ENCODE measurements around the gene PYGB.
A peak's percentile ranks its signal among the peaks of the same experiment; 100 is the strongest.

Gene PYGB

GRCh38 chr20:25247956-25248785 is at the start of gene PYGB:
Gene PYGB, plus strand, starts transcription at chr20:25248085. Its CDS starts 94 bp downstream, at chr20:25248179.
- peak; percentile 61 to 64 for DNase-seq (ENCODE audit: low read depth in 2 of 2)

DNA sequence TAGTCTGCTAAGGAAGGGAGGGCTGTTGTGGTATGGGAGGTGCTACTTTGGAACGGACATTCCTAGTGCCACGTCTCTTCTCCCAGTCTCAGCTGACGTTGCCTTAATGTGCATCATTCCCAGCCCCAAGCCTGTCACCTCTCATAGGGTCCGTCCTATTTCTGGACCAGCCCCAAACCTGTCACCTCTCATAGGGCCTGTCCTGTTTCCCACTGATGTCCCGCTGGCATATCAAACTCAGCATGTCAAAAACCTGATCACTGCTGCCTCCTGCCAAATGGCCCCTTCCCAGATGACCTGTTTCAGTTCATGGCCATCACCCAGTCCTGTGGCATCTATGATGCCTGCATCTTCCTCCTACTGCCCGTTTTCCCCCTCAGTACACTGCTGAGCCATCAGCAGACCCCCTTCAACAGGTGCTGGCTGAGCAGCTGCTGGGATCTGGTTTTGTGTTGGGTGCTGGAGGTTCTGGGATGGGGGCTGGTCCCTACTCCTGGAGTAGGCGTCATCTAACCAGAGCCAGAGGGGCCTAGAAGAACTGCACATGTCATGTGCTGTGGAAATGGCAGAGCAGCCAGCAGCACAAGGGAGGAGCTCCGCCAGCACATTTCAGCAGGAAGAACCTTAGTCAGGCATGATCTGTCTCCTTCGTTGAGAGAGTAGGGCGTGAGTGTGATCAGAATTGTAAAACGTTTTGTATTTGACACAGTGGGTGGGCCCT is 49.1 kb upstream of the PYGB start:
- no peak for DNase-seq (ENCODE audit: low read depth in 2 of 2)

DNA sequence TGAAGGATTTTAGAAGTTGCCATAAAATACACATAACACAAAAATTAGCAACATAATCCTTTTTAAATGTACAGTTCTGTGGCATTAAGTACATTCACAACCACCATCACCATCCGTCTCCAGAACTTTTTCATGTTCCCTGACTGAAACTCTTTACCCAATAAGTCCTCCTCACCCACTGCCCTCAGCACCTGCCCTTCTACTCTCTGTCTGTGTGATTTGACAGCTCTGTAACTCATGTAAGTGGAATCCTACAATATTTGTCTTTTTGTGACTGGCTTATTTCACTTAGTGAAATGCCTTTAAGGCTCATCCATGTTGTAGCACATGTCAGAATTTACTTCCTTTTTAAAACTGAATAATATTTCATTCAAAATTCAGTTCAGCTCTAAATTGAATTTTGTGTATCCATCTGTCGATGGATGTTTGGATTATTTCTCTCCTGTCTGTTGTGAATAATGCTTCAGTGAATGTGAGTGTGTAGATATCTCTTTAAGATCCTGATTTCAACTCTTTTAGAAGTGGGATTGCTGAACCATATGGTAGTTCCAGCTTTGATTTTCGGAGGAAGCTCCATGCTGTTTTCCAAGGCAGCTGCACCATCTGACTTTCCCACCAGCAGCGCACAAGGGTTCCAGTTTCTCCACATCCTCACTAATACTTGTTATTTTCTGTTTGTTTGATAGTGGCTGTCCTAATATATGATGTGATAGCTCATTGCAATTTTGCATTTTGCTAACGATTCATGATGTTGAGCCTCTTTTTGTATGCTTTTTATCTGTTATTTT is 48.2 kb upstream of the PYGB start:
- no peak for DNase-seq (ENCODE audit: low read depth in 2 of 2)

GRCh38 chr20:25203089-25203488 is 44.8 kb upstream of the PYGB start:
- no peak for DNase-seq (ENCODE audit: low read depth in 2 of 2)

DNA sequence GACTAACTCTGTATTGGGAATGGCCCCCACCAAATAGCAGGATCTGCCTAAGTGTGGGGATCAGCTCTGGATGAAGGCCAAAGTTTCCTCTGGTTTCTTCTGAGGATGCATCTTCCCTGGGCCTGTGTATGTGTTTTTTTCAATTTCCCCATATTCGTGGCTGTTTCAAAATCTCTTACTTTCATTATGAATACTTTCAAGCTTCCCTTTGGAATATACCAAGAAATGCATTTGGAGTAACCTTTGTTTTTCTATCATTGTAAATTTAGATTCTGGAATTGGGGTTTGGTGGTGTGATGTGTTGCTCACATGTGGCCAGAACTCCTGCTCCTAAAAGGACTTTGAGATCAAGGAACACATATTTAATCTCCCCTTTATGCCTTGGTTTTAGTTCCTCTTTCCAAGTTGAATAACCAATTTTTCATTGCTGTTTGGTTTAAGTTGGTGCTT is 44.0 kb upstream of the PYGB start:
- no peak for DNase-seq (ENCODE audit: low read depth in 2 of 2)

GRCh38 chr20:25204550-25205276 is 43.2 kb upstream of the PYGB start:
- no peak for DNase-seq (ENCODE audit: low read depth in 2 of 2)

DNA sequence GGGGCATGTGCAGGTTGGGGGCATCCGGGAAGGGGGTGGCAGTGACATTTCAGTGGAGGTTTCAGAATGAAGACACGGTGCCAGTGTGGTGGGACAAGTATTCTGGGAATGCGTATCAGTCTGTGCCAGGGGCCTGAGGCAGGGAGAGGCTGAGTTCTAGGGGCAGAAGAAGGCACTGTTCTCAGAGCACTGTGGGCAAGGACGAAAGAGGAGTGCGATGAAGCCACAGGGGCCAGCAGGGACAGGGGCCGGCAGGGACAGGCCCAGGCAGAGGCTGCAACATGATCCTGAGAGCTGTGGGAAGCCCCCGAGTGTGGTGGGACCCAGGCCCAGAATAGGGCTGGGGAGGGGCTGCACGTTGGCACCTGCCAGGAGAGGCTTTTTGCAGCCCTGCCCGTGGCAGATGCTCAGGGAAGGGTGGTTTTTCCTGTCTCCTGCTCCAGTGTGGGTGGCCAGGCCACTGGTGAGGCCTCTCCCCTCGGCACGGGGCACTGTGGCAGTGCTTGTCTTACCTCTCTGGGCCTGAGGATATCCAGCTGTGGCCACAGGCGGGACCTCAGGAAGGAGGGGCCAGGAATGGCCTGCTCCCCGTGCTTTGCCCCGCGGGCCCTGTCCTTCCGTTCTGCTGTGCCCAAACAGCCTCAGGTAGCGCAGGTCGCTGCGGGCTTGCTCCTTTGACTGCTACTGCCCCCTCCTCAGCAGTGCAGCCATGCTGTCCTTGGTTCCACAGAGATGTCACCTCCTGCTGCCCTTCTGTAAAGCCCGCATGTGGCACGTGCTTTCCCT is 42.4 kb upstream of the PYGB start:
- DNase-seq (ENCODE audit: low read depth in 2 of 2) = no peak

DNA sequence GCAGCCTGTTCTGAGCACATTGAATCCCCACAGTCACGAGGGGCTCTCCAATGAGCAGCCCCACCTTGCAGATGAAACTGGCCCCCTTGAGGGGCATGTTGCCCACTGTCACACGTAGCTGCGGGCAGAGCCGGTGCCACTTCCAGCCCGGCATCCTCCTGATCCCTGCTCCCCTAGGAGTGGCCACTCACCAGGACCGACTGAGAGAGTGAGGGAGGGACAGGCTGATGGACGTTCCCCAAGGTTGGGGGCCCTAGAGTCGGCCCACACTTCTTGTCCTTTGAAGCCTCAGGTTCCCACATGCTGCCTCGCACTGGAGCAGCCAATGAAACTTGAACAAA is 41.9 kb upstream of the PYGB start:
- no peak for DNase-seq (ENCODE audit: low read depth in 2 of 2)

DNA sequence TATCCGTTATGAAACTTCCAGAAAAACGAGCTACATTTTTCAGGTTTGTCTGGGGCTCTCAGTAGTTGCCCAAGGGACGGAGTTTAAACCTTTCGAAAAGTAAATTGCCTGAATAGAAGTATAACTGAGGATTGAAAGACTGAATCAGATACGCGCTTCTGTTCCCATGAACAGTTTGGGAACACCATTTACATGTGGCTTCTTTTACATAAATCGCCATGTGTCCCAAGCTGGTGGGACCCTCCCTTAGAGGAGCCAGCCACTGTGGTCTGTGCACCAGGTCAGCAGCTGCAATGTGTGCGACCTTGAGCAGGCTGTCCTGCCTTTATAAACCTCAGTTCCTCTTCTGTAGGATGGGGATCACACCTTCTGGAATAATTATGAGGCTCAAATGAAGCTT is 41.3 kb upstream of the PYGB start:
- no peak for DNase-seq (ENCODE audit: low read depth in 2 of 2)

- no peak for DNase-seq (ENCODE audit: low read depth in 2 of 2)
Measured at GRCh38 chr20:25207149-25207959, 40.5 kb upstream of the PYGB start.

DNA sequence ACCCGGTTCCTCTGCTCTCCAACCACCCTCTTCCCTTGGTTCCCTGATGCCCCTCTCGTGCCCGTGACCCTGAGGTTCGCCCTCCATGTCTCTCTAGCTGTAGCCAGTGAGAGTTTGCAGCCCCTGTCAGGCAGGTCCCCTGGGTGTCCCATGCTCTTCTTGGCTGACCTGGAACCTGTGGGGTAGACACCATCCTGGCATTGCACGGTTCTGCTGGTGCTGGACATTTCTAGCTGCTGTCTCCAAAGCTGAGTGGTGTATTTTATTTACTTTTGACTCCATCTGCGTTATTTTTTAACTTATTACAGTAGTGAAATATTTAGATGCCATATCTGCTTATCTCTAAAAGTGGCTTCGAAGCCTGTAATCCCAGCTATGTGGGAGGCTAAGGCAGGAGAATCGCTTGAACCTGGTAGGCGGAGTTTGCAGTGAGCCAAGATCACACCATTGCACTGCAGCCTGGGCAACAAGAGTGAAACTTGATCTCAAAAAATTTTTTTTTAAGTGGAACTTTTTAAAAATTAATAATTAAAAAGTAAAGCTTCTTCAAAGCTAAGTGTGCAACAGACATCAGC is 39.8 kb upstream of the PYGB start:
- DNase-seq (ENCODE audit: low read depth in 2 of 2) = no peak

DNA sequence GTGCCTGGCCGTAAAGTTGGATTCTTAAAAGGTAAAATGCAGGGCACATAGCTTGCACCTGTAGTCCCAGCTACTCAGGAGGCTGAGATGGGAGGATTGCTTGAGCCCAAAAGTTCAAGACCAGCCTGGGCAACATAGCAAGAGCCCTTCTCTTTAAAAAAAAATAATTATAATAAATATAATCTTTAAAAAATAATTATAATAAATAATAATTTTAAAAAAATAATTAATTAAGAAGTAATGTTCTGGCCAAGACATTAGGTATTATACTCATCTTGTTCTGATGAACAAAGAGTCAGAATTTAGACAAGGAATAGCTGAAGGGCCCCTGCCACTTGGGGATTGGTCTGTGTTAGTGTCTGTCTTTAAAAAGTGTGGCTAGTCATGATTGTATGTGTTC is 38.5 kb upstream of the PYGB start:
- DNase-seq (ENCODE audit: low read depth in 2 of 2) = no peak

- no peak for DNase-seq (ENCODE audit: low read depth in 2 of 2)
Measured at GRCh38 chr20:25209911-25210310, 38.0 kb upstream of the PYGB start.

DNA sequence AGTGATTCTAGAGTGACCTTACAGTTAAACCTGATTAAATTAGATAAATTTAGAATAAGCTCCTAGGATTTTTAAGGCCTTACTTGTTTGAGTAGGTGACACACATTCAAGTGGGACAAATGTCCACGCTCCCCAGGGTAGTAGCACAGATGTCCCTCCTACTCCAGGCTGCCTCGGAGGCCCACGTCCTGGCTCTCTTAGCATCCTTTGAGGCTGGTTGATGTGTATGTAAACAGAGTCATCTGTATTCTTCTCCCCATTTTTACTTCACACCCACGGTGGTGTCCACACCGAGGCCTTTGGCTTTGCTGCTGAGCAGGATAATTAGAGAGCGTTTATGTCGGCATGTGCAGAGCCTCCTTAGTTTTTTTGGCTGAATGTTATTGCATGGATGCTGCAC is 36.6 kb upstream of the PYGB start:
- no peak for DNase-seq (ENCODE audit: low read depth in 2 of 2)

- DNase-seq (ENCODE audit: low read depth in 2 of 2) = no peak
Measured at GRCh38 chr20:25212242-25212641, 35.6 kb upstream of the PYGB start.

- no peak for DNase-seq (ENCODE audit: low read depth in 2 of 2)
Measured at GRCh38 chr20:25213566-25214425, 34.1 kb upstream of the PYGB start.

DNA sequence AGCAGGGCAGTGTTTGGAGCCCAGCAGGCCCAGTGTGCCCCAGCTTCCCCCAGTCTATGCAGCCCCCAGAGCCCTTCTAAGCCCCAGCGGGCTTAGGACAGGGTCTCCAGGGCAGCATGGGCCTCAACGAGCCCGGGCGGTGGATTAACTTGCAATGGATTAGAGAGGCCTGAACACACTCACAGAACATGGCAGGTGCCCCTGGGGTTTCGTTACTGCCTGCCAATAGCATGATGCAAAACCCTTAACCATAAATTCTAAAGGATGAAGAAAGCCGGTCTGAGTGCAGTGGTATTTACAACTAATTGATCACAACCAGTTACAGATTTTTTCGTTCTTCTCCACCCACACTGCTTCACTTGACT is 33.5 kb upstream of the PYGB start:
- DNase-seq (ENCODE audit: low read depth in 2 of 2) = no peak

GRCh38 chr20:25214819-25215218 is 33.1 kb upstream of the PYGB start:
- DNase-seq (ENCODE audit: low read depth in 2 of 2) = no peak

- DNase-seq (ENCODE audit: low read depth in 2 of 2) = no peak
Measured at GRCh38 chr20:25215521-25215920, 32.4 kb upstream of the PYGB start.
